GM23338 (cell line): ENCODE data around the gene MYO15B. TPM values are rescaled to one million over a fixed set of nuclear protein-coding genes. Genes with fewer than 3 reads are reported as not detected.
"Not testable (repeated sequence)": the region's sequence is repeated elsewhere in the genome, so short reads cannot be mapped to it uniquely, and the experiment has no call there.

Source experiments
- ATAC-seq: fragments of 200-7000 bp; cut with Tn5 transposase; 3 replicates; pipeline ENCODE4 v1.9.1; 2020
- DNase-seq: peaks from one replicate; pipeline ENCODE4 v3.0.0-alpha.2; 2015; ENCODE audit warnings: low spot score
- H2AFZ ChIP-seq: fragments of 200-600 bp; sonication (generic); 2 replicates; pipeline ENCODE4 v1.8.0; 2016; ENCODE audit warnings: antibody characterized with exemption, mild to moderate bottlenecking, moderate library complexity
- H3F3A ChIP-seq: fragments of 200-600 bp; sonication (generic); replicated peaks from 2 replicates; pipeline ENCODE4 v1.8.0; 2017; ENCODE audit warnings: antibody characterized with exemption, mixed run types, low read depth
- H3K27ac ChIP-seq: fragments of 200-600 bp; sonication (generic); 2 replicates; pipeline ENCODE4 v1.6.1; 2016; ENCODE audit warnings: low read depth
- H3K27me3 ChIP-seq: fragments of 200-600 bp; sonication (generic); 2 replicates; pipeline ENCODE4 v1.8.0; 2016; ENCODE audit warnings: mild to moderate bottlenecking, mixed run types, moderate library complexity; ENCODE audit not compliant: insufficient read depth
- H3K36me3 ChIP-seq: fragments of 200-600 bp; sonication (generic); 2 replicates; pipeline ENCODE4 v1.8.0; 2016; ENCODE audit warnings: mild to moderate bottlenecking; ENCODE audit not compliant: insufficient read depth
- H3K4me1 ChIP-seq: fragments of 200-600 bp; sonication (generic); 2 replicates; pipeline ENCODE4 v1.8.0; 2016; ENCODE audit warnings: mild to moderate bottlenecking, moderate library complexity; ENCODE audit not compliant: insufficient read depth
- H3K4me2 ChIP-seq: fragments of 200-600 bp; sonication (generic); 2 replicates; pipeline ENCODE4 v1.7.1; 2017; ENCODE audit warnings: mixed run types
- H3K4me3 ChIP-seq: fragments of 200-600 bp; sonication (generic); 2 replicates; pipeline ENCODE4 v1.6.1; 2016; ENCODE audit warnings: mixed run types
- H3K79me2 ChIP-seq: fragments of 200-600 bp; sonication (generic); replicated peaks from 2 replicates; pipeline ENCODE4 v1.8.0; 2017; ENCODE audit warnings: mild to moderate bottlenecking; ENCODE audit not compliant: insufficient read depth
- H3K9me2 ChIP-seq: fragments of 200-600 bp; sonication (generic); 2 replicates; pipeline ENCODE4 v1.8.0; 2017; ENCODE audit not compliant: insufficient read depth
- H4K20me1 ChIP-seq: fragments of 200-600 bp; sonication (generic); replicated peaks from 2 replicates; pipeline ENCODE4 v1.8.0; 2017; ENCODE audit warnings: mild to moderate bottlenecking; ENCODE audit not compliant: insufficient read depth
- H3K27ac Mint-ChIP-seq: 2 replicates; pipeline ENCODE4 v1.8.0; 2020; ENCODE audit warnings: inconsistent platforms, mild to moderate bottlenecking, moderate library complexity, mixed read lengths
- H3K27me3 Mint-ChIP-seq: 3 replicates; pipeline ENCODE4 v1.8.0; 2022; ENCODE audit warnings: low read depth, mild to moderate bottlenecking, moderate library complexity, mixed read lengths, inconsistent platforms; ENCODE audit not compliant: insufficient read depth, poor library complexity
- H3K36me3 Mint-ChIP-seq: 3 replicates; pipeline ENCODE4 v1.8.0; 2021; ENCODE audit warnings: low read depth, mild to moderate bottlenecking, inconsistent platforms, moderate library complexity, mixed read lengths
- H3K4me1 Mint-ChIP-seq: 3 replicates; pipeline ENCODE4 v1.8.0; 2020; ENCODE audit warnings: mild to moderate bottlenecking, inconsistent platforms, mixed read lengths
- H3K4me3 Mint-ChIP-seq: 3 replicates; pipeline ENCODE4 v1.8.0; 2021; ENCODE audit warnings: moderate library complexity, mild to moderate bottlenecking, inconsistent platforms, mixed read lengths
- H3K9me3 Mint-ChIP-seq: 3 replicates; pipeline ENCODE4 v1.8.0; 2020; ENCODE audit warnings: moderate library complexity, mild to moderate bottlenecking, inconsistent platforms, mixed read lengths
- CREB1 ChIP-seq: fragments of 250-450 bp; sonication (Bioruptor Pico); IDR thresholded peaks from 2 replicates; pipeline ENCODE4 v1.5.0; 2020; ENCODE audit warnings: low read depth, mild to moderate bottlenecking, moderate library complexity
- EZH2phosphoT487 ChIP-seq: fragments of 200-600 bp; sonication (generic); IDR thresholded peaks from one replicate; pipeline ENCODE4 v1.8.1; 2018; ENCODE audit warnings: antibody characterized with exemption; ENCODE audit not compliant: unreplicated experiment
- POLR2AphosphoS5 ChIP-seq: IDR thresholded peaks from 2 replicates; pipeline ENCODE4 v1.6.1; 2016; ENCODE audit warnings: antibody characterized with exemption, low read depth
- STAT1 ChIP-seq: IDR thresholded peaks from one replicate; pipeline ENCODE4 v1.6.1; 2016; ENCODE audit warnings: antibody characterized with exemption; ENCODE audit not compliant: unreplicated experiment
- ZNF114 ChIP-seq: fragments of 250-450 bp; sonication (Bioruptor Pico); IDR thresholded peaks from 2 replicates; pipeline ENCODE4 v1.5.0; 2020; ENCODE audit warnings: mild to moderate bottlenecking, moderate library complexity
- ZNF331 ChIP-seq: fragments of 250-450 bp; sonication (Bioruptor Pico); IDR thresholded peaks from 2 replicates; pipeline ENCODE4 v1.5.0; 2020; ENCODE audit warnings: low read depth, mild to moderate bottlenecking, moderate library complexity
- polyA plus RNA-seq: library from polyadenylated mRNA; unstranded; fragments of >200 nt; fragmentation: Nextera tagmentation; extraction: Ambion mirVana; gene quantifications from 2 replicates; pipeline ENCODE4 v1.2.1, GENCODE V29; 2016
- total RNA-seq: library from RNA; depleted of rRNA; stranded (reverse); fragments of >200 nt; shearing (Covaris generic); gene quantifications from 2 replicates; pipeline ENCODE4 v1.2.3, GENCODE V29; 2014
- TF ChIP-seq, protein P1 (sequence below), 2 experiments: fragments of 200-600 bp in 1 of 2; sonication (generic) in 1 of 2; conservative IDR thresholded peaks; 2 replicates each; pipeline versions ENCODE4 v1.5.1 to v1.6.1; 2016 to 2017; ENCODE audit warnings: antibody characterized with exemption in 2 of 2, low read depth in 2 of 2, mild to moderate bottlenecking in 2 of 2, moderate library complexity in 1 of 2
- TF ChIP-seq, protein P2 (sequence below): IDR thresholded peaks from 2 replicates; pipeline ENCODE4 v1.6.1; 2016; ENCODE audit warnings: antibody characterized with exemption
- TF ChIP-seq, protein P3 (sequence below): fragments of 250-450 bp; sonication (Bioruptor Pico); IDR thresholded peaks from 2 replicates; pipeline ENCODE4 v1.5.0; 2020; ENCODE audit warnings: mild to moderate bottlenecking, moderate library complexity
- TF ChIP-seq, protein P4 (sequence below): IDR thresholded peaks from one replicate; pipeline ENCODE4 v1.6.1; 2018; ENCODE audit warnings: antibody characterized with exemption; ENCODE audit not compliant: unreplicated experiment

MYO15B gene
- total and polyA plus RNA-seq, 2 experiments from 2014 or later: 6.6 to 12.4 TPM

DNA sequence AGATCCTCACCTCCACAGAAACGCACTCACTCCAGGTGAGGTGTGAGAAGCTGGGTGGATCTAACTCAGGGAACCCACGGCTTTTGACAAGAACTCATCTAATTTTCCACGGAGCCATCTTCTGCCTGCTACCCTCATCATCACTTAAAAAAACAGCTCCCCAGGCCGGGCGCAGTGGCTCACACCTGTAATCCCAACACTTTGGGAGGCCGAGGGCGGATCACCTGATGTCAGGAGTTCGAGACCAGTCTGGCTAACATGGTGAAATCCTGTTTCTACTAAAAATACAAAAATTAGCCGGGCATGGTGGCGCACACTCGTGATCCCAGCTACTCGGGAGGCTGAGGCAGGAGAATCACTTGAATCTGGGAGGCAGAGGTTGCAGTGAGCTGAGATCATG lies 50.4 kb downstream of the MYO15B start:
- H3K27me3 ChIP-seq, H3K4me2 ChIP-seq, H3K27ac Mint-ChIP-seq, H4K20me1 ChIP-seq, H3K4me3 ChIP-seq, H3K9me3 Mint-ChIP-seq, H2AFZ ChIP-seq, DNase-seq, H3K27ac ChIP-seq, H3K79me2 ChIP-seq, H3K36me3 Mint-ChIP-seq, H3F3A ChIP-seq, H3K9me2 ChIP-seq, H3K4me3 Mint-ChIP-seq, ATAC-seq, H3K36me3 ChIP-seq: not testable (repeated sequence)
- H3K4me1 ChIP-seq: peaks cover 15% of the 10 kb centered on the region
- Mint-ChIP-seq H3K27me3 (peaks cover 21% of the 10 kb centered on the region), H3K4me1 (peaks cover 26% of the 10 kb centered on the region)

DNA sequence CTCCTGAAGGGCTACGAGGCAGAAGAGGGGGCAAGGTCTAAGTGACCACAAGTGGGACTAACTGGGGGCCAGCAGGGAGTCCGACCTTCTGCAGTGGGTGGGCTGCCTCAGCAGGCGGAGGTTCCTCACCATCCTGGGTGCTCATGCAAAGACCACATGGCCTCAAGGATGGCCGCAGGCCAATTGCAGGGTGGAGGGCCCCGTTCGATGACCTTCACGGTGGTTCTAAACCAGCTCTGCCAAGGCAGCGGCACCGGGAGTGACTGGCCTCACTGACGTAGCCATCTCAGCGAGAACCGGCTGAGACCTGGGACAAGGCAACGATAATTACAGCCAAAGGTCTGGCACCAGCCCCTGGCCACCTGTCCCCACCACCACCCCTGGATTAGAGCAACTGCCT lies 51.3 kb downstream of the MYO15B start:
- Mint-ChIP-seq H3K27me3 (peaks cover 20% of the 10 kb centered on the region), H3K9me3 (no peaks in the 10 kb centered on the region), H3K27ac (no peak overlapping the region), H3K4me3 (no peak overlapping the region), H3K36me3 (no peaks in the 10 kb centered on the region), H3K4me1 (peaks cover 25% of the 10 kb centered on the region)
- H3K4me3 ChIP-seq: no peak overlapping the region
- H3F3A ChIP-seq: no peaks in the 10 kb centered on the region
- H4K20me1 ChIP-seq: no peaks in the 10 kb centered on the region; the same call in 1 of the 2 replicates
- no peaks in the 10 kb centered on the region for H3K79me2 ChIP-seq
- H3K27ac ChIP-seq: no peak overlapping the region
- ATAC-seq (no peak), DNase-seq (no peak)
- peaks cover 16% of the 10 kb centered on the region for H3K4me1 ChIP-seq
- no peaks in the 10 kb centered on the region; the same call in 1 of the 2 replicates for H3K36me3 ChIP-seq
- no peak overlapping the region for H3K4me2 ChIP-seq
- no peaks in the 10 kb centered on the region for H3K27me3 ChIP-seq
- H3K9me2 ChIP-seq: 0 out of 2 replicates have a peak, but pooled peaks cover 3% of the 10 kb centered on the region
- no peak overlapping the region for H2AFZ ChIP-seq
- TF ChIP-seq, protein P1, sequence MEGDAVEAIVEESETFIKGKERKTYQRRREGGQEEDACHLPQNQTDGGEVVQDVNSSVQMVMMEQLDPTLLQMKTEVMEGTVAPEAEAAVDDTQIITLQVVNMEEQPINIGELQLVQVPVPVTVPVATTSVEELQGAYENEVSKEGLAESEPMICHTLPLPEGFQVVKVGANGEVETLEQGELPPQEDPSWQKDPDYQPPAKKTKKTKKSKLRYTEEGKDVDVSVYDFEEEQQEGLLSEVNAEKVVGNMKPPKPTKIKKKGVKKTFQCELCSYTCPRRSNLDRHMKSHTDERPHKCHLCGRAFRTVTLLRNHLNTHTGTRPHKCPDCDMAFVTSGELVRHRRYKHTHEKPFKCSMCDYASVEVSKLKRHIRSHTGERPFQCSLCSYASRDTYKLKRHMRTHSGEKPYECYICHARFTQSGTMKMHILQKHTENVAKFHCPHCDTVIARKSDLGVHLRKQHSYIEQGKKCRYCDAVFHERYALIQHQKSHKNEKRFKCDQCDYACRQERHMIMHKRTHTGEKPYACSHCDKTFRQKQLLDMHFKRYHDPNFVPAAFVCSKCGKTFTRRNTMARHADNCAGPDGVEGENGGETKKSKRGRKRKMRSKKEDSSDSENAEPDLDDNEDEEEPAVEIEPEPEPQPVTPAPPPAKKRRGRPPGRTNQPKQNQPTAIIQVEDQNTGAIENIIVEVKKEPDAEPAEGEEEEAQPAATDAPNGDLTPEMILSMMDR (conservative IDR thresholded peaks at IDR 0.05; ENCODE audit: low read depth in 2 of 2): no peak
- no peak for TF ChIP-seq CREB1 (CRISPR knock-in tag)
- no peak for TF ChIP-seq POLR2AphosphoS5
- TF ChIP-seq ZNF114 (CRISPR knock-in tag): no peak
- TF ChIP-seq, protein P2, sequence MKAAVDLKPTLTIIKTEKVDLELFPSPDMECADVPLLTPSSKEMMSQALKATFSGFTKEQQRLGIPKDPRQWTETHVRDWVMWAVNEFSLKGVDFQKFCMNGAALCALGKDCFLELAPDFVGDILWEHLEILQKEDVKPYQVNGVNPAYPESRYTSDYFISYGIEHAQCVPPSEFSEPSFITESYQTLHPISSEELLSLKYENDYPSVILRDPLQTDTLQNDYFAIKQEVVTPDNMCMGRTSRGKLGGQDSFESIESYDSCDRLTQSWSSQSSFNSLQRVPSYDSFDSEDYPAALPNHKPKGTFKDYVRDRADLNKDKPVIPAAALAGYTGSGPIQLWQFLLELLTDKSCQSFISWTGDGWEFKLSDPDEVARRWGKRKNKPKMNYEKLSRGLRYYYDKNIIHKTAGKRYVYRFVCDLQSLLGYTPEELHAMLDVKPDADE: no peak
- TF ChIP-seq EZH2phosphoT487: no peak
- TF ChIP-seq ZNF331 (CRISPR knock-in tag): no peak
- TF ChIP-seq STAT1: no peak
- TF ChIP-seq, protein P3, sequence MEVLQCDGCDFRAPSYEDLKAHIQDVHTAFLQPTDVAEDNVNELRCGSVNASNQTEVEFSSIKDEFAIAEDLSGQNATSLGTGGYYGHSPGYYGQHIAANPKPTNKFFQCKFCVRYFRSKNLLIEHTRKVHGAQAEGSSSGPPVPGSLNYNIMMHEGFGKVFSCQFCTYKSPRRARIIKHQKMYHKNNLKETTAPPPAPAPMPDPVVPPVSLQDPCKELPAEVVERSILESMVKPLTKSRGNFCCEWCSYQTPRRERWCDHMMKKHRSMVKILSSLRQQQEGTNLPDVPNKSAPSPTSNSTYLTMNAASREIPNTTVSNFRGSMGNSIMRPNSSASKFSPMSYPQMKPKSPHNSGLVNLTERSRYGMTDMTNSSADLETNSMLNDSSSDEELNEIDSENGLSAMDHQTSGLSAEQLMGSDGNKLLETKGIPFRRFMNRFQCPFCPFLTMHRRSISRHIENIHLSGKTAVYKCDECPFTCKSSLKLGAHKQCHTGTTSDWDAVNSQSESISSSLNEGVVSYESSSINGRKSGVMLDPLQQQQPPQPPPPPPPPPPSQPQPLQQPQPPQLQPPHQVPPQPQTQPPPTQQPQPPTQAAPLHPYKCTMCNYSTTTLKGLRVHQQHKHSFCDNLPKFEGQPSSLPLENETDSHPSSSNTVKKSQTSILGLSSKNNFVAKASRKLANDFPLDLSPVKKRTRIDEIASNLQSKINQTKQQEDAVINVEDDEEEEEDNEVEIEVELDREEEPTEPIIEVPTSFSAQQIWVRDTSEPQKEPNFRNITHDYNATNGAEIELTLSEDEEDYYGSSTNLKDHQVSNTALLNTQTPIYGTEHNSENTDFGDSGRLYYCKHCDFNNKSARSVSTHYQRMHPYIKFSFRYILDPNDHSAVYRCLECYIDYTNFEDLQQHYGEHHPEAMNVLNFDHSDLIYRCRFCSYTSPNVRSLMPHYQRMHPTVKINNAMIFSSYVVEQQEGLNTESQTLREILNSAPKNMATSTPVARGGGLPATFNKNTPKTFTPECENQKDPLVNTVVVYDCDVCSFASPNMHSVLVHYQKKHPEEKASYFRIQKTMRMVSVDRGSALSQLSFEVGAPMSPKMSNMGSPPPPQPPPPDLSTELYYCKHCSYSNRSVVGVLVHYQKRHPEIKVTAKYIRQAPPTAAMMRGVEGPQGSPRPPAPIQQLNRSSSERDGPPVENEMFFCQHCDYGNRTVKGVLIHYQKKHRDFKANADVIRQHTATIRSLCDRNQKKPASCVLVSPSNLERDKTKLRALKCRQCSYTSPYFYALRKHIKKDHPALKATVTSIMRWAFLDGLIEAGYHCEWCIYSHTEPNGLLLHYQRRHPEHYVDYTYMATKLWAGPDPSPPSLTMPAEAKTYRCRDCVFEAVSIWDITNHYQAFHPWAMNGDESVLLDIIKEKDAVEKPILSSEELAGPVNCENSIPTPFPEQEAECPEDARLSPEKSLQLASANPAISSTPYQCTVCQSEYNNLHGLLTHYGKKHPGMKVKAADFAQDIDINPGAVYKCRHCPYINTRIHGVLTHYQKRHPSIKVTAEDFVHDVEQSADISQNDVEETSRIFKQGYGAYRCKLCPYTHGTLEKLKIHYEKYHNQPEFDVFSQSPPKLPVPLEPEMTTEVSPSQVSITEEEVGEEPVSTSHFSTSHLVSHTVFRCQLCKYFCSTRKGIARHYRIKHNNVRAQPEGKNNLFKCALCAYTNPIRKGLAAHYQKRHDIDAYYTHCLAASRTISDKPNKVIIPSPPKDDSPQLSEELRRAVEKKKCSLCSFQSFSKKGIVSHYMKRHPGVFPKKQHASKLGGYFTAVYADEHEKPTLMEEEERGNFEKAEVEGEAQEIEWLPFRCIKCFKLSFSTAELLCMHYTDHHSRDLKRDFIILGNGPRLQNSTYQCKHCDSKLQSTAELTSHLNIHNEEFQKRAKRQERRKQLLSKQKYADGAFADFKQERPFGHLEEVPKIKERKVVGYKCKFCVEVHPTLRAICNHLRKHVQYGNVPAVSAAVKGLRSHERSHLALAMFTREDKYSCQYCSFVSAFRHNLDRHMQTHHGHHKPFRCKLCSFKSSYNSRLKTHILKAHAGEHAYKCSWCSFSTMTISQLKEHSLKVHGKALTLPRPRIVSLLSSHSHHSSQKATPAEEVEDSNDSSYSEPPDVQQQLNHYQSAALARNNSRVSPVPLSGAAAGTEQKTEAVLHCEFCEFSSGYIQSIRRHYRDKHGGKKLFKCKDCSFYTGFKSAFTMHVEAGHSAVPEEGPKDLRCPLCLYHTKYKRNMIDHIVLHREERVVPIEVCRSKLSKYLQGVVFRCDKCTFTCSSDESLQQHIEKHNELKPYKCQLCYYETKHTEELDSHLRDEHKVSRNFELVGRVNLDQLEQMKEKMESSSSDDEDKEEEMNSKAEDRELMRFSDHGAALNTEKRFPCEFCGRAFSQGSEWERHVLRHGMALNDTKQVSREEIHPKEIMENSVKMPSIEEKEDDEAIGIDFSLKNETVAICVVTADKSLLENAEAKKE: no peak
- TF ChIP-seq, protein P4, sequence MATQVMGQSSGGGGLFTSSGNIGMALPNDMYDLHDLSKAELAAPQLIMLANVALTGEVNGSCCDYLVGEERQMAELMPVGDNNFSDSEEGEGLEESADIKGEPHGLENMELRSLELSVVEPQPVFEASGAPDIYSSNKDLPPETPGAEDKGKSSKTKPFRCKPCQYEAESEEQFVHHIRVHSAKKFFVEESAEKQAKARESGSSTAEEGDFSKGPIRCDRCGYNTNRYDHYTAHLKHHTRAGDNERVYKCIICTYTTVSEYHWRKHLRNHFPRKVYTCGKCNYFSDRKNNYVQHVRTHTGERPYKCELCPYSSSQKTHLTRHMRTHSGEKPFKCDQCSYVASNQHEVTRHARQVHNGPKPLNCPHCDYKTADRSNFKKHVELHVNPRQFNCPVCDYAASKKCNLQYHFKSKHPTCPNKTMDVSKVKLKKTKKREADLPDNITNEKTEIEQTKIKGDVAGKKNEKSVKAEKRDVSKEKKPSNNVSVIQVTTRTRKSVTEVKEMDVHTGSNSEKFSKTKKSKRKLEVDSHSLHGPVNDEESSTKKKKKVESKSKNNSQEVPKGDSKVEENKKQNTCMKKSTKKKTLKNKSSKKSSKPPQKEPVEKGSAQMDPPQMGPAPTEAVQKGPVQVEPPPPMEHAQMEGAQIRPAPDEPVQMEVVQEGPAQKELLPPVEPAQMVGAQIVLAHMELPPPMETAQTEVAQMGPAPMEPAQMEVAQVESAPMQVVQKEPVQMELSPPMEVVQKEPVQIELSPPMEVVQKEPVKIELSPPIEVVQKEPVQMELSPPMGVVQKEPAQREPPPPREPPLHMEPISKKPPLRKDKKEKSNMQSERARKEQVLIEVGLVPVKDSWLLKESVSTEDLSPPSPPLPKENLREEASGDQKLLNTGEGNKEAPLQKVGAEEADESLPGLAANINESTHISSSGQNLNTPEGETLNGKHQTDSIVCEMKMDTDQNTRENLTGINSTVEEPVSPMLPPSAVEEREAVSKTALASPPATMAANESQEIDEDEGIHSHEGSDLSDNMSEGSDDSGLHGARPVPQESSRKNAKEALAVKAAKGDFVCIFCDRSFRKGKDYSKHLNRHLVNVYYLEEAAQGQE: no peak
